Measurements from ENCODE around the gene AMOTL2. TPM values are rescaled to one million over a fixed set of nuclear protein-coding genes. Genes with fewer than 3 reads are reported as not detected.

The AMOTL2 gene
- total and polyA plus RNA-seq, 10 of the 15 experiments (the other 5 are each of a cell fraction or from before 2014, with no cell fraction given) = 0.20 to 0.33 TPM; not detected in 8

DNA sequence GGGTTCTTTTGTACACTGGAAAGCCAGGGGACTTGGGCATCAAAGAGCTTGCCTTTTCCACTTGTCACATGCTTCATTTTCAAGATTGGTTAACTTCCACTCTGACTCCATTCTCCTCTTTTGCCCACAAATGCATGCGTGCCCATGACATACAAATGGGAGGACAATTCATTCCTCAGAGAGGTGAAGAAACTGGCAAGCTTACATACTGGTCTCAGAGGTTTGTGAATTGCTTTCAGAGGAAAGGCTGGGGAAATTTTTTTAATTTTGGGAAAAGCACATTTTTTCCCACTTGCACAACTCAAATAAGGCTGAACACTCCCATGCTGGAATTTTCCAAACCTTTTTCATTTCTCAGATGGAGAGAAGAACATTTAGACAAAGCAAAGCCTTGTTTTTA is 20.9 kb upstream of the AMOTL2 start:
- no peak for DNase-seq (ENCODE audit: low read depth, low spot score)
- BruUV-seq (replicated peaks) = no TSS peak
- TF ChIP-seq IKZF2 (IDR thresholded peaks at IDR 0.05) (no peak), GATAD2B (conservative IDR thresholded peaks at IDR 0.05; ENCODE audit: low read depth) (no peak), ZNF274 (IDR thresholded peaks at IDR 0.05; ENCODE audit: insufficient read depth, insufficient read length) (no peak), MEF2B (IDR thresholded peaks at IDR 0.05; ENCODE audit: partially characterized antibody, poor library complexity, severe bottlenecking) (no peak), IKZF1 (conservative IDR thresholded peaks at IDR 0.05) (no peak), ZNF592 (IDR thresholded peaks at IDR 0.05) (no peak)
- H3K9ac ChIP-seq (ENCODE audit: control insufficient read depth, insufficient read depth, low read length) = no peak overlapping the region
- no peak overlapping the region for H3K4me3 ChIP-seq
- H3K9me3 ChIP-seq (replicated peaks; ENCODE audit: control insufficient read depth, insufficient read depth, low read length) = no peaks in the 10 kb centered on the region; the same call in 2 of the 3 replicates
- H3K27me3 ChIP-seq (replicated peaks in 1 of 2; ENCODE audit: control insufficient read depth in 2 of 2, insufficient read depth in 2 of 2, low read length in 1 of 2) = peaks cover 0 to 4% of the 10 kb centered on the region in 2 experiments; a peak in 2 of 4 replicates
- ATAC-seq = no peak
- in situ Hi-C loops (cut with MboI) (no loop called here), intact Hi-C loops (cut with micrococcal nuclease; ENCODE audit: unreplicated experiment) (no loop called here)
- H4K20me1 ChIP-seq (ENCODE audit: control insufficient read depth, insufficient read depth) = no peaks in the 10 kb centered on the region
- ChIA-PET RAD21 (ENCODE audit: unreplicated experiment) (no interaction called here), POLR2A (no interaction called here), CTCF (no interaction called here), SMC1A (ENCODE audit: uncharacterized antibody, unreplicated experiment) (interaction anchor here (0.6 kb wide), 1 partner anchor 30 kb away, joined by 3 read pairs; no protein-coding TSS in a partner anchor)
- no peaks in the 10 kb centered on the region for H3K36me3 ChIP-seq (ENCODE audit: control insufficient read depth in 2 of 2, insufficient read depth in 2 of 2, low read length in 1 of 2)
- no peak overlapping the region for H2AFZ ChIP-seq (ENCODE audit: control insufficient read depth, low read depth, low read length)
- no peak overlapping the region for H3K4me2 ChIP-seq (ENCODE audit: control insufficient read depth, insufficient read depth)
- FAIRE-seq = no peak
- H3K4me1 ChIP-seq (ENCODE audit: control insufficient read depth, insufficient read depth, low read length) = no peaks in the 10 kb centered on the region
- WGBS (ENCODE audit: insufficient coverage, insufficient replicate concordance, low lambda C conversion rate, missing lambda C conversion rate) = 29% methylated on average over 1 of the region's 1 CpG
- H3K79me2 ChIP-seq (ENCODE audit: control insufficient read depth, insufficient read depth, low read length) = no peaks in the 10 kb centered on the region
- H3K27ac ChIP-seq (ENCODE audit: control insufficient read depth, insufficient read depth) = no peak overlapping the region
